HFF-Myc (cell line): ENCODE results near the gene NALCN.

Source experiments
- DNase-seq: peaks from one replicate; pipeline ENCODE4 v3.0.0-alpha.2; 2011; ENCODE audit warnings: low read depth; ENCODE audit errors: extremely low read depth
- H3K4me3 ChIP-seq: replicated peaks from 2 replicates; pipeline ENCODE4 v1.5.1; 2011; ENCODE audit warnings: low read depth, mild to moderate bottlenecking, control low read depth, low read length
- CTCF ChIP-seq: IDR thresholded peaks from 2 replicates; pipeline ENCODE4 v1.5.1; 2012; ENCODE audit warnings: mild to moderate bottlenecking, low read depth, low read length, control low read depth; ENCODE audit errors: missing control alignments

Gene NALCN

GRCh38 chr13:101026736-101027398 is 389.4 kb downstream of the NALCN start:
- TF ChIP-seq CTCF: no peak
- DNase-seq: no peak
- H3K4me3 ChIP-seq: no peak overlapping the region

GRCh38 chr13:101026328-101026727 is 390.0 kb downstream of the NALCN start:
- TF ChIP-seq CTCF: no peak
- no peak overlapping the region for H3K4me3 ChIP-seq
- no peak for DNase-seq

GRCh38 chr13:101025925-101026324 is 390.4 kb downstream of the NALCN start:
- no peak for TF ChIP-seq CTCF
- no peak for DNase-seq
- H3K4me3 ChIP-seq: no peak overlapping the region

- no peak for TF ChIP-seq CTCF
- no peak overlapping the region for H3K4me3 ChIP-seq
- no peak for DNase-seq
Observed at GRCh38 chr13:101025519-101025918, 390.8 kb downstream of the NALCN start.

- DNase-seq: no peak
- H3K4me3 ChIP-seq: no peak overlapping the region
- no peak for TF ChIP-seq CTCF
Observed at GRCh38 chr13:101019126-101019525, 397.2 kb downstream of the NALCN start.

- no peak overlapping the region for H3K4me3 ChIP-seq
- no peak for DNase-seq
- no peak for TF ChIP-seq CTCF
Observed at GRCh38 chr13:101018720-101019119, 397.6 kb downstream of the NALCN start.
